Naive thymus-derived CD4-positive, alpha-beta T cell (primary cell): ENCODE results near the gene ADORA1. TPM values are rescaled to one million over a fixed set of nuclear protein-coding genes. Genes with fewer than 3 reads are reported as not detected.

Source experiments
- ATAC-seq: fragments of 150-1000 bp; cut with Tn5 transposase; 2 replicates; pipeline ENCODE4 v1.10.0; 2021; ENCODE audit warnings: mild to moderate bottlenecking, moderate library complexity
- CTCF ChIA-PET: fragments of 350-600 bp; sonication (Branson Sonifier 250); formaldehyde crosslinking; loops from one replicate; lab custom pipeline; 2021; ENCODE audit warnings: antibody characterized with exemption; lab: Charles Lee
- POLR2A ChIA-PET: fragments of 350-600 bp; sonication (Branson Sonifier 250); formaldehyde crosslinking; loops from one replicate; lab custom pipeline; 2021; ENCODE audit warnings: antibody characterized with exemption, inconsistent platforms; lab: Charles Lee
- DNase-seq, 9 donors: peaks; one replicate each; pipeline versions ENCODE4 v3.0.0 to v3.0.0-alpha.2; 2020 to 2022; ENCODE audit warnings: mixed read lengths in 1 of 9
- H3K27ac ChIP-seq: one replicate; pipeline ENCODE4 v1.7.0; 2013; ENCODE audit warnings: mild to moderate bottlenecking, low read depth, low read length, moderate library complexity
- H3K27me3 ChIP-seq, 2 donors: one replicate each; pipeline ENCODE4 v1.7.0; 2013; ENCODE audit warnings: low read length in 2 of 2, mild to moderate bottlenecking in 2 of 2, moderate library complexity in 2 of 2; ENCODE audit not compliant: control insufficient read depth in 2 of 2, insufficient read depth in 2 of 2
- H3K36me3 ChIP-seq, 3 experiments: 1 replicate in 2 of 3; 2 replicates in 1 of 3; pipeline ENCODE4 v1.7.0; 2013; ENCODE audit warnings: low read length in 3 of 3, mild to moderate bottlenecking in 3 of 3, moderate library complexity in 1 of 3; ENCODE audit not compliant: insufficient read depth in 3 of 3, control insufficient read depth in 2 of 3
- H3K4me1 ChIP-seq, 2 donors: one replicate each; pipeline ENCODE4 v1.7.0; 2013; ENCODE audit warnings: low read length in 2 of 2, mild to moderate bottlenecking in 2 of 2, moderate library complexity in 1 of 2; ENCODE audit not compliant: control insufficient read depth in 2 of 2, insufficient read depth in 2 of 2
- H3K4me3 ChIP-seq: 2 replicates; pipeline ENCODE4 v1.7.0; 2013; ENCODE audit warnings: mild to moderate bottlenecking, low read length
- H3K9me3 ChIP-seq, 3 experiments: 1 replicate in 2 of 3; 2 replicates in 1 of 3; pipeline ENCODE4 v1.7.0; 2013; ENCODE audit warnings: low read length in 3 of 3; ENCODE audit not compliant: control insufficient read depth in 2 of 3
- H3K27ac Mint-ChIP-seq, 9 donors: one replicate each; pipeline ENCODE4 v1.8.0; 2020 to 2022; ENCODE audit warnings: mixed read lengths in 9 of 9, mild to moderate bottlenecking in 8 of 9, moderate library complexity in 5 of 9, inconsistent platforms in 2 of 9
- H3K27me3 Mint-ChIP-seq, 5 donors: one replicate each; pipeline ENCODE4 v1.8.0; 2021 to 2022; ENCODE audit warnings: mixed read lengths in 5 of 5, mild to moderate bottlenecking in 1 of 5
- H3K36me3 Mint-ChIP-seq, 5 donors: one replicate each; pipeline ENCODE4 v1.8.0; 2020 to 2022; ENCODE audit warnings: mixed read lengths in 5 of 5, mild to moderate bottlenecking in 3 of 5, inconsistent platforms in 1 of 5
- H3K4me1 Mint-ChIP-seq, 7 donors: one replicate each; pipeline ENCODE4 v1.8.0; 2020 to 2022; ENCODE audit warnings: mixed read lengths in 7 of 7, mild to moderate bottlenecking in 3 of 7, inconsistent platforms in 1 of 7
- H3K4me3 Mint-ChIP-seq, 10 donors: one replicate each; pipeline ENCODE4 v1.8.0; 2020 to 2022; ENCODE audit warnings: mild to moderate bottlenecking in 10 of 10, mixed read lengths in 10 of 10, moderate library complexity in 6 of 10, inconsistent platforms in 2 of 10
- H3K9me3 Mint-ChIP-seq, 11 donors: one replicate each; pipeline ENCODE4 v1.8.0; 2020 to 2022; ENCODE audit warnings: mixed read lengths in 11 of 11, mild to moderate bottlenecking in 4 of 11, inconsistent platforms in 1 of 11, moderate library complexity in 1 of 11
- intact Hi-C, 2 donors: fragments of 100-400 bp; cut with micrococcal nuclease; formaldehyde crosslinking; loops; one replicate each; pipeline ENCODE4 v1.15.1; 2023
- polyA plus RNA-seq, 2 donors: library from polyadenylated mRNA; unstranded; fragments of 300-500 nt; fragmentation: Illumina TruSeq; gene quantifications; one replicate each; pipeline ENCODE4 v1.2.3, GENCODE V29; 2021
- total RNA-seq, 6 experiments: library from RNA in 5 of 6; stranded (reverse) in 5 of 6; gene quantifications; 1 replicate in 5 of 6; 2 replicates in 1 of 6; pipeline ENCODE4 v1.2.3 and lab custom pipeline; 2021 to 2026

ADORA1 gene
- total and polyA plus RNA-seq, 7 experiments from 2014 or later = 0.44 TPM; not detected in 6

DNA sequence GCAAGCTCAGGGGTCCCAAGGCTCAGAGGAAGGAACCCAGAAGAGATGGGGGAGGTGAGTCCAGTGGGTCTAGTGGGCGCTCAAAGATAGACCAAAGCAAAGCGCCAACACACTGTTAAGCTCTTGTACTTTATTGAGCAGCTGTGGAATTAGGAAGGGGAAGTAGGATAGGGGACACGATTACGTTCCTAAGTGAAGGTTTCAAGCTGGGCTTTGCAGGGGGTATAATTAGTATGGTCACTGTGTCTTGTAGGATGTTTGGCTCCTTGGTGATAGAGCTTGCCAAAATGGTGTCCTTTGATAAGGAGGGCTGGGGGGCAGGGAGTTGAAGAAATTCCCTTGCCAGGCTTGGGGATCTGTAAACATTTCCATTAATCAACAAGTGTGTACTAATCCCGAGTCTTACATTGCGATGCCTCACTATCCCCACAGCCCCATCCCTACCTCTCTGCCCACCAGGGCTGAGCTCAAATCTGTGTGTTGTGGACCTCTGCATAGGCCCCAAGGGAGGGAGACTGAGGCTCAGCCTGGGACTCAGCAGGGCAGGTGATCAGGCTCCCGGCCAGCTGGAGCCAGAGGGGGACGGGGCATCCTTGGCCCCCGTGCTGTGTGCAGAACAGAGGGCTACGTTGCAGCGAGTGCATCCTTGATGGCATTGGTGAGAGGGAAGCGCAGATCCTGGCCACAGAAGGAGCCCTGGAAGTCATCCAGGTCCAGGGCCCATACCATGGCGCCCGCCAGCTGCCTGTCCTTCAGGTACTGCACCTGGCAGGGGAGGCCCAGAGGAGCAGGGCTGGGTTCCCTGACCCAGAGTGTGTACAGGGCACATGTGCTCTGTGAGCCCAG, 51.5 kb downstream of the ADORA1 start:
- intact Hi-C loops = no loop called here
- H3K9me3 Mint-ChIP-seq = no peaks in the 10 kb centered on the region
- ATAC-seq = no peak
- no peaks in the 10 kb centered on the region for H3K36me3 ChIP-seq
- ChIA-PET POLR2A (no interaction called here), CTCF (interaction anchor here (0.8 kb wide), 1 partner anchor 45 kb away, joined by 4 read pairs; no protein-coding TSS in a partner anchor)
- H3K36me3 Mint-ChIP-seq = no peaks in the 10 kb centered on the region
- no peak overlapping the region for H3K4me3 Mint-ChIP-seq
- H3K27ac Mint-ChIP-seq = no peak overlapping the region
- H3K27me3 Mint-ChIP-seq = no peaks in the 10 kb centered on the region
- no peaks in the 10 kb centered on the region for H3K4me1 ChIP-seq
- DNase-seq = no peak
- H3K27me3 ChIP-seq = no peaks in the 10 kb centered on the region
- H3K9me3 ChIP-seq = no peaks in the 10 kb centered on the region
- H3K4me3 ChIP-seq = no peak overlapping the region
- H3K4me1 Mint-ChIP-seq = peaks cover 0 to 2% (median 0%) of the 10 kb centered on the region in 7 donors
- H3K27ac ChIP-seq = no peak overlapping the region

DNA sequence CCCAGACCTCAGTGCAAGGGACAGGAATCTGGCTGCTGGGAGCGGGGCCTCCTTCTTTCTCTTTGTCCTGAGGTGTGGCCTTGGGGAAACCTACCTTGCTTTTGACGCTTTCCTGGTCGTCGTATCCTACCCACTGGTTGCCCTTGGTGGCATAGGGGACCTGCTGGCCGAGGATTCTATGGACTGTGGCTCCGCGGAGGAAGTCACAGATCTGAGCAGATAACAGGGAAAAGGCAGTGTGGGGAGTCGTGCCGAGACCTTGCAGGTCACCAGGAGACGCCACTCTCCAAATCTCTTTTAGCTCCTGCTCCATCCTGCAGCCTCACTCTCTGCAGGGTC, 52.1 kb downstream of the ADORA1 start:
- H3K4me1 Mint-ChIP-seq = no peaks in the 10 kb centered on the region
- intact Hi-C loops = no loop called here
- no peaks in the 10 kb centered on the region for H3K9me3 Mint-ChIP-seq
- Histone ChIP-seq H3K4me1 (no peaks in the 10 kb centered on the region), H3K27me3 (no peaks in the 10 kb centered on the region), H3K4me3 (no peak overlapping the region), H3K27ac (no peak overlapping the region), H3K36me3 (no peaks in the 10 kb centered on the region), H3K9me3 (no peaks in the 10 kb centered on the region)
- no peak overlapping the region for H3K4me3 Mint-ChIP-seq
- H3K36me3 Mint-ChIP-seq = no peaks in the 10 kb centered on the region
- CTCF ChIA-PET = no interaction called here
- POLR2A ChIA-PET = no interaction called here
- ATAC-seq (no peak), DNase-seq (no peak)
- H3K27ac Mint-ChIP-seq = no peak overlapping the region
- no peaks in the 10 kb centered on the region for H3K27me3 Mint-ChIP-seq

DNA sequence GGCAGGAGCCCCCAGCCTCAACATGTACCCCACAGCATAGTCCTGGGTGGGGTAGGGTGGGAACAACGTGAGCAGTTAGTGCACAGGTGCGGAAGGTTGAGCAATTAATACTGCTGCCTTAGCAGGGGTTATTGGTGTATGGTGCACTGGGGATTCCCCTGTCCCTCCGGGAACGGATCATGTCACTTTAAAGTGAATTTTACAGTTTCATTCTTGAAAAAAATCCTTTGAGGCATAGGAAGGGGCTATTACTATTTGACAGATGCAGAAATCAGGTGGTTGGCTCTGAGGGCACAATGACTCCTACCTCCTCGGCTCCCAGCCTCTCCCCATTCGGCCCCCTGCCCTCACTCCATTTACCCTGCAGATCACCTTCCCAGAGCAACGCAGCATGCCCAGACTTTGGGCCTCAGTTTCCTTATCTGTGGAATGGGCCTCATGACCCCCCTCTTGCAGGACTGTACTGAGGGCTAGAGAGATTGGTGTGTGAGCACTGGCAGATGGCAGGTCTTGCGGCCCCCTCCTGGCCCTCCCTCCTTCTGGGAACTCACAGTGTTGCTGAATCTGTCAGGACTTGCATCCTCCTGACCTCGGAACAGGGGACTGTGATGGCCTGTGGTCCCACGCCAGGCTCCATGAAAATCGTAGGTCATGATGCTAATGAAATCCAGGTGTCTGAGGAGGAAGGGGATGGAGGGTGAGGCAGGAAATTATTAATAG, 53.2 kb downstream of the ADORA1 start:
- H3K36me3 Mint-ChIP-seq = no peaks in the 10 kb centered on the region
- H3K27me3 Mint-ChIP-seq = peaks cover 0 to 6% (median 0%) of the 10 kb centered on the region in 5 donors

DNA sequence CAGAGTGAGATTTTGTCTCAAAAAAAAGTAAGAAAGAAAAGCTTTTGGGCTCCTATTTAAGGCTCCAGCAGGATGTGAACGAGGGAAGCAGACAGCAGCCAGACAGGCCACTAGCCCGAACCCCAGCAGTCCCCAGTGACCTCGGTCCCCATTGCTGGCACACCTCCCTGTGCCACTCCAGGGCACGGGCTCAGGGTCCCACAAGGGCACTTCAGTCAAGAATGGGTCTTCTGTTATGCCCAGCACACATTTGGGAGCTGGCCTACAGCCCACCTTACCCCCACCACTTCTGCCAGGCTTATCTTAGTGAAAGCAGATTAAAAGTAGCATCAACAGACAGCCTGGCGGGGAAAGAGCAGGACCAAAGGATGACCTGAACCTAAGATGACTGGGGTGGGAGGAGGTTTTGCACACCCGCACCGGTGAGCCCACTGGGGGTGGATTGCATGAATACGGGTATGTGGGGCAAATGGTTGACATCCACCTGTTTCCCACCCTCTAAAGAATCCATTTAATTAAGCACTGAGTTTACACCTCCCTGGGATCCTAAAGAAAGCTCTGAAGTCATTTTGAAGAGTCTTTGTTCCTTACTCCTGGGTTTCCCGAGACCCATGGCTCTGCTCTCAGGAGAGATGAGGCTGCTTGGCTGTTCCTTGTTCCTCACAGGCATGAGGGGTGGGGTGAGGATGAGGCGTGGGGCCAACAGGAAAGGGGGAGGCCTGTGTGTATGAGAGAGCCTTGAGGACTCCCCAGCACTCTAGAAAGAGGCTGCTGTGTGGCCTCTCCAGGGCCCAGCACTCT, 54.3 kb downstream of the ADORA1 start:
- H3K4me3 ChIP-seq = no peak overlapping the region
- H3K27ac ChIP-seq = no peak overlapping the region
- no peak overlapping the region for H3K4me3 Mint-ChIP-seq
- CTCF ChIA-PET = interaction anchor here (0.9 kb wide), 1 partner anchor 70 kb away, joined by 3 read pairs; no protein-coding TSS in a partner anchor
- H3K4me1 Mint-ChIP-seq = peaks cover 0 to 6% (median 0%) of the 10 kb centered on the region in 7 donors
- H3K27me3 Mint-ChIP-seq = peaks cover 0 to 14% (median 0%) of the 10 kb centered on the region in 5 donors
- no peaks in the 10 kb centered on the region for H3K4me1 ChIP-seq
- DNase-seq = no peak
- H3K36me3 ChIP-seq = no peaks in the 10 kb centered on the region
- no peak overlapping the region for H3K27ac Mint-ChIP-seq
- H3K9me3 ChIP-seq = no peaks in the 10 kb centered on the region
- POLR2A ChIA-PET = no interaction called here
- H3K27me3 ChIP-seq = no peaks in the 10 kb centered on the region
- no peaks in the 10 kb centered on the region for H3K36me3 Mint-ChIP-seq
- no peaks in the 10 kb centered on the region for H3K9me3 Mint-ChIP-seq
- intact Hi-C loops = no loop called here
- ATAC-seq = no peak

More for the DNA sequence above, 53.2 kb downstream of the ADORA1 start:
- Histone ChIP-seq H3K36me3 (no peaks in the 10 kb centered on the region), H3K27ac (no peak overlapping the region), H3K4me1 (no peaks in the 10 kb centered on the region), H3K9me3 (no peaks in the 10 kb centered on the region), H3K4me3 (no peak overlapping the region), H3K27me3 (no peaks in the 10 kb centered on the region)
- ATAC-seq = no peak
- Mint-ChIP-seq H3K4me1 (no peaks in the 10 kb centered on the region), H3K9me3 (no peaks in the 10 kb centered on the region), H3K4me3 (no peak overlapping the region), H3K27ac (no peak overlapping the region)
- intact Hi-C loops = no loop called here
- ChIA-PET POLR2A (no interaction called here), CTCF (no interaction called here)
- no peak for DNase-seq

DNA sequence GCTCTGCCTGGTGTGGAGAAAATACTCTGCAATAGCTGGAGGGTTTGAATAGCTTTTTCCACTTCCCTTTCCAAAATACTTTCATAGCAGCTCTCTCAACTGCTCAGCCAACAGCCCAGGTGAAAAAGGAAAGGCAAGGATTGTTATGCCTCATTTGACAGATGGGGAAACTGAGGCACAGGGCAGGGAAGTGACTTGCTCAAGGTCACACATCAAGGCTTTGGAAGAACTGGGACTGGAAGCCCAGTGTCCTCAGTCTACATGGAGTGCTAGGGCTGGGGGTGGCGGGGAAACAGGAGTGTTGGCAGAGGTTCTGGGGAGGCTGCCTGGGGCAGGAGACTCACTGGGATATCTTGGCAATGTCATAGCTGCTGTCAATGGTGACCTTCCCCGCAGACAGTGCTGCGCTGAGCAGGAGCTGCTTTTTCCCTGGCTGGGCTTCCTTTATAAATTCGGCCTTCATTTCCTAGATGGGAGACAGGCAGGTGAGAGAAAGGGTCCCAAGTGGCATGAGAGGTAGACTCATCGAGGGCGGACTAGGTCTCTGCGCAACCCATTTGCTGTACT, 54.9 kb downstream of the ADORA1 start:
- no peak for ATAC-seq
- no peak overlapping the region for H3K27ac Mint-ChIP-seq
- no peak overlapping the region for H3K27ac ChIP-seq
- DNase-seq = no peak
- no peak overlapping the region for H3K4me3 Mint-ChIP-seq
- H3K9me3 ChIP-seq = no peaks in the 10 kb centered on the region
- intact Hi-C loops = no loop called here
- H3K27me3 ChIP-seq = no peaks in the 10 kb centered on the region
- H3K4me1 ChIP-seq = no peaks in the 10 kb centered on the region
- H3K36me3 Mint-ChIP-seq = no peaks in the 10 kb centered on the region
- peaks cover 0 to 6% (median 0%) of the 10 kb centered on the region in 7 donors for H3K4me1 Mint-ChIP-seq
- CTCF ChIA-PET = no interaction called here
- no peaks in the 10 kb centered on the region for H3K9me3 Mint-ChIP-seq
- H3K27me3 Mint-ChIP-seq = peaks cover 0 to 14% (median 0%) of the 10 kb centered on the region in 5 donors
- POLR2A ChIA-PET = no interaction called here
- H3K36me3 ChIP-seq = no peaks in the 10 kb centered on the region
- no peak overlapping the region for H3K4me3 ChIP-seq

DNA sequence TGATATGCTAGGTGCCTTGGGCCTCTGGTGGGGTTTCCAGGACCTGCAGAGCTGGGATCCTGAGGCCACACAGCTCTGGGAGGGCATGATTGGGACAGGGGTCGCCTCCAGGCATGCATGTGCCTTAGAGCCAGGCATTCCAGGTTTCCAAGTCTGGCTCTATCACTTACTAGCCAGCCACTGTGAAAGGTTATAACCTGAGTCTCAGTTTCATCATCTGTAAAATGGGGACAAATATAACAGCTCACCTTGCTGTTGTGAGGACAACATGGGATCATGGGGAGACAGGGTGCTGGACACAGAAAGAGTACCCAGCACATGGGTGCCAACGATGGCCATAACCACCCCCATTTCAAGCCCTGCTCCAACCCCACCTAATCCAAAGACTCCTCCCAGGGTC, 56.3 kb downstream of the ADORA1 start:
- no peaks in the 10 kb centered on the region for H3K4me1 ChIP-seq
- H3K4me3 ChIP-seq = no peak overlapping the region
- intact Hi-C loops = no loop called here
- ChIA-PET POLR2A (no interaction called here), CTCF (interaction anchor here (0.7 kb wide), 1 partner anchor 732 kb away, joined by 3 read pairs; no protein-coding TSS in a partner anchor)
- H3K4me3 Mint-ChIP-seq = no peak overlapping the region
- H3K27me3 Mint-ChIP-seq = peaks cover 0 to 14% (median 5%) of the 10 kb centered on the region in 5 donors
- no peaks in the 10 kb centered on the region for H3K9me3 Mint-ChIP-seq
- peaks cover 0 to 6% (median 0%) of the 10 kb centered on the region in 7 donors for H3K4me1 Mint-ChIP-seq
- H3K9me3 ChIP-seq = no peaks in the 10 kb centered on the region
- DNase-seq = no peak
- H3K27me3 ChIP-seq = no peaks in the 10 kb centered on the region
- H3K36me3 ChIP-seq = no peaks in the 10 kb centered on the region
- H3K27ac Mint-ChIP-seq = no peak overlapping the region
- no peak for ATAC-seq
- H3K36me3 Mint-ChIP-seq = no peaks in the 10 kb centered on the region
- H3K27ac ChIP-seq = no peak overlapping the region
